H1 (cell line): ENCODE data around the gene MANEAL. TPM values are rescaled to one million over a fixed set of nuclear protein-coding genes. Genes with fewer than 3 reads are reported as not detected.

ENCODE experiments used
- CTCF ChIA-PET: fragments of 300-600 bp; sonication (Branson Sonifier 250); formaldehyde crosslinking; loops from one replicate; lab custom pipeline; 2021; ENCODE audit not compliant: partially characterized antibody; lab: Charles Lee
- POLR2A ChIA-PET: fragments of 300-600 bp; sonication (Branson Sonifier 250); formaldehyde crosslinking; loops from one replicate; lab custom pipeline; 2021; ENCODE audit warnings: inconsistent platforms; ENCODE audit not compliant: partially characterized antibody; lab: Charles Lee
- DNase-seq, 2 experiments: peaks; one replicate each; pipeline versions ENCODE4 v3.0.0 to v3.0.0-alpha.2; 2010 to 2022; ENCODE audit warnings: low spot score in 2 of 2, low read depth in 1 of 2, mixed read lengths in 1 of 2
- FAIRE-seq: peaks from 2 replicates; lab custom pipeline; 2011; peaks lifted over from hg19 to GRCh38; lab: Jason Lieb, UNC
- H2AFZ ChIP-seq: 2 replicates; pipeline ENCODE4 v1.8.1; 2012; ENCODE audit warnings: low read length, inconsistent platforms
- H2AK5ac ChIP-seq: 2 replicates; pipeline ENCODE4 v1.6.1; 2013; ENCODE audit warnings: low read depth, low read length
- H2BK120ac ChIP-seq: replicated peaks from 2 replicates; pipeline ENCODE3; 2013; ENCODE audit warnings: low read depth, low read length, inconsistent platforms
- H2BK12ac ChIP-seq: 2 replicates; pipeline ENCODE4 v1.6.1; 2013; ENCODE audit warnings: low read depth, low read length
- H2BK15ac ChIP-seq: 2 replicates; pipeline ENCODE4 v1.6.1; 2013; ENCODE audit warnings: low read length
- H2BK20ac ChIP-seq: 2 replicates; pipeline ENCODE4 v1.6.1; 2013; ENCODE audit warnings: low read length
- H2BK5ac ChIP-seq: 2 replicates; pipeline ENCODE4 v1.6.1; 2013; ENCODE audit warnings: low read depth, low read length
- H3K14ac ChIP-seq: 2 replicates; pipeline ENCODE4 v1.6.1; 2013; ENCODE audit warnings: inconsistent platforms; ENCODE audit not compliant: insufficient read length
- H3K18ac ChIP-seq: 2 replicates; pipeline ENCODE4 v1.6.1; 2013; ENCODE audit warnings: low read length; ENCODE audit errors: extremely low read depth
- H3K23ac ChIP-seq: 2 replicates; pipeline ENCODE4 v1.6.1; 2013; ENCODE audit warnings: inconsistent platforms; ENCODE audit not compliant: insufficient read length
- H3K23me2 ChIP-seq: 2 replicates; pipeline ENCODE4 v1.6.1; 2013; ENCODE audit warnings: low read depth, low read length
- H3K27ac ChIP-seq: 2 replicates; pipeline ENCODE4 v1.6.1; 2011; ENCODE audit warnings: low read depth, low read length, inconsistent platforms
- H3K27me3 ChIP-seq, 4 experiments: replicated peaks in 1 of 4; 1 replicate in 1 of 4; 2 replicates in 3 of 4; pipeline versions ENCODE4 v1.6.1 to v1.8.1; 2011 to 2013; ENCODE audit warnings: low read length in 3 of 4, mild to moderate bottlenecking in 3 of 4, inconsistent platforms in 2 of 4, mixed read lengths in 2 of 4, moderate library complexity in 1 of 4; ENCODE audit not compliant: control insufficient read depth in 3 of 4, insufficient read depth in 3 of 4; ENCODE audit errors: extremely low read depth in 1 of 4
- H3K36me3 ChIP-seq, 4 experiments: 2 replicates each; pipeline versions ENCODE4 v1.6.1 to v1.8.1; 2011 to 2013; ENCODE audit warnings: mild to moderate bottlenecking in 4 of 4, low read length in 3 of 4, moderate library complexity in 2 of 4, control low read depth in 1 of 4, inconsistent platforms in 1 of 4; ENCODE audit not compliant: insufficient read depth in 4 of 4, control insufficient read depth in 2 of 4
- H3K4ac ChIP-seq: replicated peaks from 2 replicates; pipeline ENCODE3; 2013; ENCODE audit warnings: low read length, low read depth, mixed read lengths, inconsistent platforms; ENCODE audit not compliant: insufficient read length
- H3K4me1 ChIP-seq, 4 experiments: replicated peaks in 1 of 4; 1 replicate in 1 of 4; 2 replicates in 3 of 4; pipeline versions ENCODE4 v1.6.1 to v1.8.1; 2011 to 2013; ENCODE audit warnings: low read length in 3 of 4, inconsistent platforms in 2 of 4, mixed read lengths in 1 of 4; ENCODE audit not compliant: insufficient read depth in 4 of 4, control insufficient read depth in 3 of 4
- H3K4me2 ChIP-seq, 2 experiments: 2 replicates each; pipeline versions ENCODE4 v1.6.1 to v1.8.1; 2011 to 2013; ENCODE audit warnings: low read depth in 2 of 2, low read length in 2 of 2, control low read depth in 1 of 2, inconsistent platforms in 1 of 2, mild to moderate bottlenecking in 1 of 2; ENCODE audit not compliant: insufficient read depth in 1 of 2
- H3K4me3 ChIP-seq, 4 experiments: fragments of 200-600, 300-600 bp in 1 of 4; sonication (generic), shearing (Covaris generic), sonication (Bioruptor Twin) in 1 of 4; 2 replicates each; pipeline versions ENCODE4 v1.5.1 to v1.8.1; 2011 to 2016; ENCODE audit warnings: low read length in 4 of 4, low read depth in 3 of 4, control low read depth in 2 of 4, inconsistent platforms in 2 of 4, mild to moderate bottlenecking in 2 of 4, mixed read lengths in 1 of 4, moderate library complexity in 1 of 4; ENCODE audit not compliant: insufficient read depth in 2 of 4; ENCODE audit errors: extremely low read depth in 1 of 4
- H3K56ac ChIP-seq: replicated peaks from 2 replicates; pipeline ENCODE3; 2013; ENCODE audit warnings: low read depth, mild to moderate bottlenecking, mixed read lengths, low read length, inconsistent platforms; ENCODE audit not compliant: insufficient read length
- H3K79me1 ChIP-seq: 2 replicates; pipeline ENCODE4 v1.6.1; 2013; ENCODE audit warnings: low read depth, low read length, control low read depth
- H3K79me2 ChIP-seq, 2 experiments: 2 replicates each; pipeline versions ENCODE4 v1.6.1 to v1.8.1; 2012 to 2013; ENCODE audit warnings: low read length in 2 of 2, mild to moderate bottlenecking in 2 of 2, inconsistent platforms in 1 of 2; ENCODE audit not compliant: insufficient read depth in 2 of 2, control insufficient read depth in 1 of 2
- H3K9ac ChIP-seq, 4 experiments: replicated peaks in 1 of 4; 1 replicate in 1 of 4; 2 replicates in 3 of 4; pipeline versions ENCODE4 v1.6.1 to v1.8.1; 2011 to 2013; ENCODE audit warnings: low read depth in 3 of 4, low read length in 3 of 4, control low read depth in 2 of 4, mild to moderate bottlenecking in 2 of 4, moderate library complexity in 2 of 4, inconsistent platforms in 1 of 4; ENCODE audit errors: extremely low read depth in 1 of 4
- H3K9me3 ChIP-seq, 2 experiments: 2 replicates each; pipeline versions ENCODE4 v1.6.1 to v1.8.1; 2012 to 2013; ENCODE audit warnings: mild to moderate bottlenecking in 2 of 2, moderate library complexity in 2 of 2, control low read depth in 1 of 2, inconsistent platforms in 1 of 2, low read depth in 1 of 2, low read length in 1 of 2, mixed read lengths in 1 of 2; ENCODE audit not compliant: insufficient read depth in 2 of 2
- H4K20me1 ChIP-seq, 2 experiments: replicated peaks in 1 of 2; 2 replicates each; pipeline versions ENCODE3 to v1.8.1; 2011 to 2013; ENCODE audit warnings: inconsistent platforms in 2 of 2, low read length in 2 of 2, mild to moderate bottlenecking in 1 of 2; ENCODE audit not compliant: insufficient read depth in 2 of 2, control insufficient read depth in 1 of 2
- H4K5ac ChIP-seq: 2 replicates; pipeline ENCODE4 v1.6.1; 2013; ENCODE audit warnings: low read length, low read depth, mixed read lengths, inconsistent platforms; ENCODE audit not compliant: insufficient read length
- H4K8ac ChIP-seq: 2 replicates; pipeline ENCODE4 v1.8.0; 2013; ENCODE audit warnings: mild to moderate bottlenecking, moderate library complexity, low read length, inconsistent platforms; ENCODE audit not compliant: insufficient read depth; ENCODE audit errors: extremely low read depth
- H4K91ac ChIP-seq: replicated peaks from 2 replicates; pipeline ENCODE3; 2013; ENCODE audit warnings: low read length, mixed read lengths, inconsistent platforms; ENCODE audit not compliant: insufficient read length
- BRCA1 ChIP-seq: IDR thresholded peaks from 2 replicates; pipeline ENCODE4 v1.6.1; 2012; ENCODE audit warnings: low read depth, low read length, improper control_type of control experiment
- CHD2 ChIP-seq: IDR thresholded peaks from 2 replicates; pipeline ENCODE4 v1.6.1; 2012; ENCODE audit warnings: low read length, improper control_type of control experiment
- KDM4A ChIP-seq: IDR thresholded peaks from one replicate; pipeline ENCODE4 v1.7.1; 2012; ENCODE audit warnings: low read depth, mild to moderate bottlenecking, moderate library complexity, low read length, inconsistent platforms; ENCODE audit not compliant: severe bottlenecking
- RBBP5 ChIP-seq: IDR thresholded peaks from 2 replicates; pipeline ENCODE4 v1.7.1; 2012; ENCODE audit warnings: low read depth, mild to moderate bottlenecking, inconsistent platforms, low read length, moderate library complexity, borderline replicate concordance
- SP1 ChIP-seq: IDR thresholded peaks from 2 replicates; pipeline ENCODE4 v1.6.1; 2011; ENCODE audit warnings: low read depth, low read length
- WGBS, 2 experiments: shearing (Covaris generic) in 1 of 2; methylation state at CpG; one replicate each; pipeline versions ENCODE4 v1.1.6 to v1.1.7; 2013 to 2015; ENCODE audit warnings: low lambda C conversion rate in 2 of 2, mixed read lengths in 2 of 2, inconsistent platforms in 1 of 2, low coverage in 1 of 2, missing lambda C conversion rate in 1 of 2; ENCODE audit not compliant: insufficient replicate concordance in 2 of 2, insufficient coverage in 1 of 2, insufficient read length in 1 of 2; ENCODE audit errors: extremely low coverage in 1 of 2, missing lambda C conversion rate in 1 of 2; 5-methylcytosine and 5-hydroxymethylcytosine counted together
- polyA plus RNA-seq, 7 experiments: library from polyadenylated mRNA; depleted of rRNA in 3 of 7; stranded (reverse) in 5 of 7; unstranded in 2 of 7; fragments of >200 nt in 5 of 7; fragments of 200-250 nt in 2 of 7; gene quantifications; 1 replicate in 5 of 7; 2 replicates in 1 of 7; 4 replicates in 1 of 7; pipeline versions ENCODE4 v1.2.1 to v1.2.3, GENCODE V29; 2011 to 2013; ENCODE audit warnings: missing spikeins in 2 of 7, mixed read lengths in 2 of 7
- total RNA-seq: library from RNA; stranded (reverse); fragmentation: NEBNext Ultra II Directional; extraction: Animal tissue kit (Norgen Biotek cat#: 25700); gene quantifications from 2 replicates; pipeline ENCODE4 v1.2.1, GENCODE V29; 2021

MANEAL gene
- total and polyA plus RNA-seq, 2 of the 8 experiments (the other 6 are each of a cell fraction or from before 2014, with no cell fraction given) = 4.8 to 7.2 TPM

DNA sequence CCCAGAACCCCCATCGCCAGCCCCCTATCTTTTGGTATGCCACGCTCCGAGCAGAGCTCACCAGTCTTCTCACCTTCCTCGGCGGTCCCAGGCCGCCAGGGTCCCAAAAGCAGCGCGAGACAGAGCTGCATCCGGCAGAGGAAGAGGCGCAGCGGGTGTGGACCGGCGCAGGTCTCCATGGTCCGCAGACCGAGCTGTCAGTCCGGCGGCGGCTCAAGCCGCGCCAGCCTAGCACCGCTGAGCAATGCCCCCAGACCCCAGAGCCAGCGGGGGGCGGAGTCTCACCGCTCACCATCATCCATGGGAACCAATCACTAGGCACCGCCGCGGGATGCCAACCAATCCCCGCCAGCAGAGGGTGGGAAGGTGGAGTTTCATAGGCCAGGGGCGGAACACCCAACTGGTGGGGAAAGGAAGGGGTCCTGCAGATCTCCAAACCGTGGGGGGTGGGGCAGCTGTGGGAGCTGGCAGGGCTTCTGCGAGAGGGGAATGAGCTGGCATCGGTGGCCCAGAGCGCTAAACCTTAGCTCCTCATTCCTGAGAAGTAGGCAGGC is 28.7 kb upstream of the MANEAL start, which contains the start of gene EPHA10:
EPHA10 (minus strand) TSS at position 233 of the 554 bp plus-strand sequence; CDS start at position 179, 54 bp downstream.
- Histone ChIP-seq H3K23me2 (peaks cover 15% of the 10 kb centered on the region; the same call in 1 of the 2 replicates), H2BK120ac (no peak within 1 kb of the TSS), H2AK5ac (no peak within 1 kb of the TSS), H3K4me1 (peaks cover 6 to 13% (median 10%) of the 10 kb centered on the region in 4 experiments; a peak in 6 of 7 replicates), H3K79me1 (no peaks in the 10 kb centered on the region), H3K27ac (no peak within 1 kb of the TSS), H3K9ac (no peak within 1 kb of the TSS), H3K56ac (no peak within 1 kb of the TSS), H2BK15ac (no peak within 1 kb of the TSS), H3K18ac (peak within 1 kb of the TSS; percentile 60; the same call in 1 of the 2 replicates), H3K79me2 (no peaks in the 10 kb centered on the region), H4K8ac (no peak within 1 kb of the TSS; the same call in 1 of the 2 replicates), H2BK5ac (peak within 1 kb of the TSS; percentile 44; the same call in 1 of the 2 replicates), H2BK20ac (no peak within 1 kb of the TSS), H3K4ac (no peak within 1 kb of the TSS), H4K91ac (no peak within 1 kb of the TSS), H2BK12ac (0 out of 2 replicates have a peak within 1 kb of the TSS, but pooled peaks have one; percentile 9), H3K27me3 (peaks cover 15 to 71% (median 59%) of the 10 kb centered on the region in 4 experiments), H3K36me3 (no peaks in the 10 kb centered on the region), H2AFZ (peak within 1 kb of the TSS; percentile 91; the same call in 1 of the 2 replicates), H3K4me2 (peak within 1 kb of the TSS; percentile 80 to 87), H3K4me3 (peak within 1 kb of the TSS; percentile 20 to 57 (median 44); a peak in 7 of 8 replicates), H4K5ac (no peak within 1 kb of the TSS), H3K23ac (no peak within 1 kb of the TSS), H3K9me3 (no peaks in the 10 kb centered on the region), H3K14ac (no peak within 1 kb of the TSS), H4K20me1 (peaks cover 0 to 13% of the 10 kb centered on the region in 2 experiments)
- POLR2A ChIA-PET = interaction anchor here (0.7 to 4.5 kb wide), 7 partner anchors 11 to 74 kb away, joined by 3 to 23 read pairs (median 5); partner anchors contain the start of genes C1orf122 and YRDC
- FAIRE-seq (no peak), DNase-seq (peak; percentile 61 to 90)
- 0 out of 2 replicates have a peak, but pooled peaks have one; percentile 35 for TF ChIP-seq CHD2
- TF ChIP-seq RBBP5 = no peak
- peak; percentile 77; the same call in 1 of the 2 replicates for TF ChIP-seq SP1
- TF ChIP-seq BRCA1 = no peak
- TF ChIP-seq KDM4A = peak; percentile 6
- 9% methylated on average over 33 of the region's 33 CpGs; no CpG with 5 or more reads in 1 of the 2 experiments for WGBS, 2 experiments
- CTCF ChIA-PET = interaction anchor here (0.6 to 2.9 kb wide), 14 partner anchors 10 to 169 kb away, joined by 3 to 12 read pairs (median 4); partner anchors contain the start of gene GNL2
